Upper lobe of left lung (tissue), 4 donors: ENCODE data around the gene METTL23.

Source experiments
- EP300 ChIP-seq, 4 donors: sonication (generic); formaldehyde crosslinking; IDR thresholded peaks; one replicate each; pipeline ENCODE4 v1.5.1; 2017; ENCODE audit warnings: antibody characterized with exemption in 4 of 4, control low read depth in 2 of 4
- POLR2A ChIP-seq, 4 donors: fragments of 450-650 bp; IDR thresholded peaks; one replicate each; pipeline ENCODE4 v1.5.1; 2016 to 2017; ENCODE audit warnings: antibody characterized with exemption in 4 of 4, mild to moderate bottlenecking in 2 of 4
- TF ChIP-seq, protein P1 (sequence below), 6 experiments: fragments of 450-650 bp in 4 of 6; fragments of 200-600 bp in 2 of 6; sonication (generic) in 2 of 6; IDR thresholded peaks; one replicate each; pipeline ENCODE4 v1.5.1; 2016 to 2019; ENCODE audit warnings: antibody characterized with exemption in 6 of 6

- TF ChIP-seq EP300 (IDR thresholded peaks at IDR 0.05) (no peak), POLR2A (IDR thresholded peaks at IDR 0.05) (no peak)
- TF ChIP-seq, protein P1, sequence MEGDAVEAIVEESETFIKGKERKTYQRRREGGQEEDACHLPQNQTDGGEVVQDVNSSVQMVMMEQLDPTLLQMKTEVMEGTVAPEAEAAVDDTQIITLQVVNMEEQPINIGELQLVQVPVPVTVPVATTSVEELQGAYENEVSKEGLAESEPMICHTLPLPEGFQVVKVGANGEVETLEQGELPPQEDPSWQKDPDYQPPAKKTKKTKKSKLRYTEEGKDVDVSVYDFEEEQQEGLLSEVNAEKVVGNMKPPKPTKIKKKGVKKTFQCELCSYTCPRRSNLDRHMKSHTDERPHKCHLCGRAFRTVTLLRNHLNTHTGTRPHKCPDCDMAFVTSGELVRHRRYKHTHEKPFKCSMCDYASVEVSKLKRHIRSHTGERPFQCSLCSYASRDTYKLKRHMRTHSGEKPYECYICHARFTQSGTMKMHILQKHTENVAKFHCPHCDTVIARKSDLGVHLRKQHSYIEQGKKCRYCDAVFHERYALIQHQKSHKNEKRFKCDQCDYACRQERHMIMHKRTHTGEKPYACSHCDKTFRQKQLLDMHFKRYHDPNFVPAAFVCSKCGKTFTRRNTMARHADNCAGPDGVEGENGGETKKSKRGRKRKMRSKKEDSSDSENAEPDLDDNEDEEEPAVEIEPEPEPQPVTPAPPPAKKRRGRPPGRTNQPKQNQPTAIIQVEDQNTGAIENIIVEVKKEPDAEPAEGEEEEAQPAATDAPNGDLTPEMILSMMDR (IDR thresholded peaks at IDR 0.05), result no peak
These were observed 42.5 kb upstream of the METTL23 start for GRCh38 chr17:76683921-76684745.
